Femur (tissue), 1 donor: Measurements from ENCODE around the gene ABI3.

Experiments used
- DNase-seq: peaks from one replicate; pipeline ENCODE4 v3.0.0-alpha.2; 2017

Gene ABI3

DNA sequence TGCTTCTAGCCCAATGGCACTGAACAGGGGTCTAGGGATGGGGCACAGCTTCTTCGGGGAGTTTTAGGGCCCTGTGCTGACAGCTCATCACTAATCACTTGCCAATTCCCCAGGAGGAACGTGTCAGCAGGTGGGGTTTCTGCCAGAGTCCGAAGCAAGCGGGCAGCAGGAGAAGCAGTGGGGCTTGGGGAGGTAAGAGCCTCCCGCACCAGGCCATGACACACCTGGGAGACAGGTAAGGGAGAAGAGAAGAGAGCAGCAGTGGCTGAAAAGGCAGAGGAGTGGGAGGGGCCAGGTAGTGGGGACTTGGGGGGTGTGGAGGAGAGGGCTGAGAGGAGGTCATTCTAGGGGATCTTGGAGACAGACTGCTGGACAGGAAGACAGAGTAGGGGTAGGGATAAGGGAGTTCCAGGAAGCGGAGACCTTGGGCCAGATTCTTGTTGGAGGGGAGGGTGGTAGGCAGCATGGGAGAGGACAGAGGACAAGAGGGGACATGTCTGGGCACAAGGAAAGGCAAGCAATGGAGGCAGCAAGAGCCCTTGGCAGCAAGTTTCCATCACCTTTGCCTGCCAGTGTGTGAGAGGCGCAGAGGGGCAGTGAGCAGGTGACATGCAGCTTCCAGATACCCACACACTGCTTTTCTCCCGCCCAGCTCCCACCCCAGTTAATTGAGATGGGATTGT, 15.2 kb downstream of the ABI3 start:
- DNase-seq, result no peak

GRCh38 chr17:49226771-49227435, 16.4 kb downstream of the ABI3 start:
- no peak for DNase-seq

GRCh38 chr17:49227436-49228261, 17.1 kb downstream of the ABI3 start:
- peak; percentile 72 for DNase-seq

GRCh38 chr17:49229076-49229804, 18.7 kb downstream of the ABI3 start:
- no peak for DNase-seq

- peak; percentile 41 for DNase-seq
Measured at GRCh38 chr17:49229805-49230600, 19.5 kb downstream of the ABI3 start.

DNA sequence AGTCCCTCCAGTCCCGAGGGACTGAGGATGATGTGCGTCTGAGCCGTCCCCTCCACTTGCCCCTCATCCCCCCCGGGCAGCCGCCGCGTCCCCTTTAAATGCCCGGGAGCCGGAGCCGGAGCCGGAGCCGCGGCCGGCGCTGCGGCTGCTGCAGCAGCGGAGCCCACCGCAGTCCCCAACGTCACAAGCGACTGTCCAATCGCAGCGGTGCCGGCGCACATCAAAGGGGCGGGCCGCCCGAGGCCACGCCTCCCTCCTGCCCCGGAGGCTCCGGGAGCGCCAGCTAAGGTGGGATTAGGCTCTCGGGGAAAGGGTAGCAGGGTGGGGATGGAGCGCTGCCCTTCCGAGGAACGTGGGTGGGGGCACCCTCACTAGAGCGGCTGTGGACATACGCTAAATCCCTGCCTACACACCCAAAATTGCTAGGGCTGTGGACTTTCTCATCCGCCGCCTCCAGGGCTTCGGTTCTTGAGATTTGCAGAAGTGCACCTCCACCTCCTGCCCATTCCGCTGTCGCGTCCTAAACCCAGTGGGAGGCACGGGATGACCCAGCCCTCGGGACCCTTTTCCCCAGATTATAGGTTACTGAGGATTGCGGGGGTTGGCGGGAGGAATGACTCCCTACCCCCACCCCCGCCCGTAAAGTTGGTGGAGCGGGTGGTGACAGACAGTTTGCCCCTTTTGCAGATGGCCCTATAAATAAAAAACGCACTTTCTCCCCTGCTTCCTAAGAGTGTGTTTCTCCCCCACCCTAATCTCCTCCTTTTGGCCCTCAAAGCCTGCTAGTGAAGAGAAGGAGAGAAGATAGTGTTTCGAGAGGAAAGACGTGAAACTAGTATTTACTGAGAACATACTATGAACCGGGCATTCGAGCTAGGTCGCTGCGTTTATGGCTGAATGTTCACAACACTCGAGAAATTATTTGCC, 20.4 kb downstream of the ABI3 start, which contains the start of gene PHOSPHO1:
TSS of gene PHOSPHO1 (minus strand) at position 152 of the 927 bp plus-strand sequence. CDS start 4,096 bp downstream, outside the sequence.
- peak; percentile 92 for DNase-seq

DNA sequence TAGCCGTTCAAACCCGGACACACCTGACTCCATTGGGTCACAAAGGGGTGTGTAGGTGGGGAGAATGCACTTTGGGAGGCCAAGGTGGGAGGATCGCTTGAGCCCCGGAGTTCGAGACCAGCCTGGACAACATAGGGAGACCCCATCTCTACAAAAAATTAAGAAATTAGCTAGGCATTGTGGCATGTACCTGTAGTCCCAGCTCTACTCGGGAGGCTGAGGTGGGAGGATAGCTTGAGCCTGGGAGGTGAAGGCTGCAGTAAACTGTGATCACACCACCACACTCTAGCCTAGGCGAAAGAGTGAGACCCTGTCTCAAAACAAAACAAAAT, 21.0 kb downstream of the ABI3 start:
- no peak for DNase-seq

- DNase-seq, result no peak
Measured at GRCh38 chr17:49234509-49235080, 24.1 kb downstream of the ABI3 start.

- DNase-seq, result no peak
Measured at GRCh38 chr17:49235896-49236295, 25.4 kb downstream of the ABI3 start.

- DNase-seq, result no peak
Measured at GRCh38 chr17:49239963-49240362, 29.5 kb downstream of the ABI3 start.

GRCh38 chr17:49240619-49241018, 30.1 kb downstream of the ABI3 start:
- DNase-seq, result no peak

DNA sequence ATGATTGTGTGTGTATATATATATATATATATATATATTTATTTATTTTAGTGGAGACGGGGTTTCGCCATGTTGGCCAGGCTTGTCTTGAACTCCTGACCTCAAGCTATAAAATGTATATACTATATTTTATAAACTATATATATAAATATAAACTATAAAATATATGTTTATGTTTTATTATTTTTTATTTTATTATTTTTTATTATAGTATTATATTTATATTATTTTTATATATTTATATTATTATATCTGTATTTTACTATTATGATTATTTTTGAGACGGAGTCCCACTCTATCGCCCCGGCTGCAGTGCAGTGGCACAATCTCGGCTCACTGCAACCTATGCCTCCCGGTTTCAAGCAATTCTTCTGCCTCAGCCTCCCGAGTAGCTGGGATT, 30.5 kb downstream of the ABI3 start:
- no peak for DNase-seq

- no peak for DNase-seq
Measured at GRCh38 chr17:49241692-49242397, 31.3 kb downstream of the ABI3 start.

DNA sequence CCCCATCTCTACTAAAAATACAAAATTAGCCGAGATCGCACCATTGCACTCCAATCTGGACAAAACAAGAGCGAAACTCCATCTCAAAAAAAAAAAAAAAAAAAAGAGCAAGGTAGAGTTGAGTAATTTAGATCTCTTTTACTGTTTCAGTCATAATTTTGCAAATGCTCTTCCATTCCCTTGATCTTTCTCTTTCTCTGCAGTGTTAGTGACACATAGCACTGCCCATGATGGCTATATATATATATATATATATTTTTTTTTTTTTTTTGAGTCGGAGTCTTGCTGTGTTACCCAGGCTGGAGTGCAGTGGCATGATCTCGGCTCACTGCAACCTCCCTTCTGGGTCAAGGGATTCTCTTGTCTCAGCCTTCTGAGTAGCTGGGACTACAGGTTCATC, 32.3 kb downstream of the ABI3 start:
- DNase-seq, result no peak

- no peak for DNase-seq
Measured at GRCh38 chr17:49244839-49245238, 34.3 kb downstream of the ABI3 start.

- DNase-seq, result no peak
Measured at GRCh38 chr17:49247944-49248343, 37.4 kb downstream of the ABI3 start.

- DNase-seq, result peak; percentile 87
Measured at GRCh38 chr17:49249292-49249794, 38.8 kb downstream of the ABI3 start.

DNA sequence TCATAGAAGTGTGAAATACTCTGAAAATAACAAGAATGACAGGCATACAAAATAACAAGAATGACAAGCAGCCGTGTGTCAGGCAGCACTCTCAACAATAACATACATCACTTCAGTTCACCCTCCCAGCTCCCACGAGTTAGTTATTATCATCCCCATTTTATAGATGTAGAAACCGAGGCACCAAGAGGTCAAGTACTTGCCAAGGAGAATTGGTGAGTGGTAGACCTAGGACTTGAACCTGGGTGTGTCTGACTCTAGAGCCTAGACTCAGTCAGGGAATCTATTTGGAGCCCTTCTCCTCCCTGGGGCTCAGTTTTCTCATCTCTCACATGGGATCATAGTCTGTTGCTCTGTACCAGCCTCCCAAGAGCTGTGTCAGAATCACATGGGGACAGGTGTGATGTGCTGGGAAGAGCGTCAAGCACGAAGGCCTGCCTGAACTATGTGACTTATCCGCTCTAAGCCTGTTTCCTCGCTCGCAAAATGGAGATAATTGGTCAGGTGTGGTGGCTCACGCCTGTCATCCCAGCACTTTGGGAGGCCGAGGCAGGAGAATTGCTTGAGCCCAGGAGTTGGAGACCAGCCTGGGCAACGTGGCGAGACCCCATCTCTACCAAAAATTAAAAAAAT, 39.5 kb downstream of the ABI3 start:
- no peak for DNase-seq

DNA sequence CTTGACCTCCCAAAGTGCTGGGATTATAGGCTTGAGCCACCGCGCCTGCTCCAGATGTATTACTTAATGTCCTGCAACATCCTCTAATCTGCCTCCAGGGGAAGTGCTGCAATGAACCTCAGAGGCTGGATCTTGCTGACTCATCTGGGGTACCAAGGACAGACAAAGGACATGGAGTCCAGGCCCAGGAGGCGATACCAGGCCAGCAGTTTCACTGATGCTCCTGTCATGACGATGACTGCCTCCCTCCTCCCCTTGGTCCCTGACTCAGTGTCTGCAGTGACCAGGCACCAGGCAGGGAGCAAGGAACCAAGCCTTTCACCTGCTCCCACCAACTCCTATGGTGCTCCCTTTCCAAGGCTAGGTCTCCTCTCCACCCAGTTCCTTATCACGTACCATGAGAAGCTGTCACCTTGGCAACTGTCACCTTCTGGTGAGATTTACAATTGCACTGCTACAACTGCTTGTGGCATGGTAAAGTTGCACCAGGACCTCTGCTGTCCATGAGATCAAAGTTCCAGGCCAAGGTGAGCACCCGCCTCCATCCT, 41.7 kb downstream of the ABI3 start:
- no peak for DNase-seq
